Measurements from ENCODE around the gene CSGALNACT2. TPM values are rescaled to one million over a fixed set of nuclear protein-coding genes. Genes with fewer than 3 reads are reported as not detected.

The CSGALNACT2 gene
- total and polyA plus RNA-seq, 4 experiments from 2014 or later, result 21.1 to 48.2 (median 34.4) TPM

GRCh38 chr10:43197834-43198681 is 59.8 kb downstream of the CSGALNACT2 start:
- Mint-ChIP-seq H3K4me1 (peaks cover 0 to 9% (median 5%) of the 10 kb centered on the region in 4 donors), H3K36me3 (peaks cover 0 to 14% of the 10 kb centered on the region in 2 donors), H3K4me3 (no peak overlapping the region), H3K9me3 (peaks cover 0 to 4% (median 0%) of the 10 kb centered on the region in 8 donors), H3K27me3 (no peaks in the 10 kb centered on the region), H3K27ac (peak overlapping the region in 2 of 7 donors; percentile 64 to 67)
- no peak overlapping the region for H3K27ac ChIP-seq (ENCODE audit: low read depth, low read length)
- no peaks in the 10 kb centered on the region for H3K36me3 ChIP-seq (ENCODE audit: insufficient read depth, low read length)
- no peaks in the 10 kb centered on the region for H3K27me3 ChIP-seq (ENCODE audit: insufficient read depth, low read length)
- peaks cover 4% of the 10 kb centered on the region for H3K4me1 ChIP-seq (ENCODE audit: insufficient read depth, low read length)
- DNase-seq, result no peak
- intact Hi-C loops (cut with micrococcal nuclease), result no loop called here
- POLR2A ChIA-PET (ENCODE audit: partially characterized antibody), result no interaction called here
- H3K4me3 ChIP-seq (ENCODE audit: low read length in 2 of 2), result no peak overlapping the region
- H3K9me3 ChIP-seq (ENCODE audit: control insufficient read depth in 1 of 2, low read length in 2 of 2), result no peaks in the 10 kb centered on the region
- CTCF ChIA-PET (ENCODE audit: partially characterized antibody), result interaction anchor here (1.0 kb wide), 1 partner anchor 10 kb away, joined by 3 read pairs; no protein-coding TSS in a partner anchor

GRCh38 chr10:43198682-43199005 is 60.4 kb downstream of the CSGALNACT2 start:
- H3K4me1 Mint-ChIP-seq, result peaks cover 0 to 5% (median 4%) of the 10 kb centered on the region in 4 donors
- peaks cover 0 to 4% (median 0%) of the 10 kb centered on the region in 8 donors for H3K9me3 Mint-ChIP-seq
- peaks cover 0 to 12% of the 10 kb centered on the region in 2 donors for H3K36me3 Mint-ChIP-seq
- CTCF ChIA-PET (ENCODE audit: partially characterized antibody), result no interaction called here
- H3K27ac ChIP-seq (ENCODE audit: low read depth, low read length), result no peak overlapping the region
- POLR2A ChIA-PET (ENCODE audit: partially characterized antibody), result no interaction called here
- no peaks in the 10 kb centered on the region for H3K9me3 ChIP-seq (ENCODE audit: control insufficient read depth in 1 of 2, low read length in 2 of 2)
- no peak overlapping the region for H3K4me3 Mint-ChIP-seq
- no peaks in the 10 kb centered on the region for H3K27me3 ChIP-seq (ENCODE audit: insufficient read depth, low read length)
- no peak overlapping the region for H3K4me3 ChIP-seq (ENCODE audit: low read length in 2 of 2)
- H3K27ac Mint-ChIP-seq, result no peak overlapping the region
- DNase-seq, result no peak
- H3K27me3 Mint-ChIP-seq, result no peaks in the 10 kb centered on the region
- no peaks in the 10 kb centered on the region for H3K36me3 ChIP-seq (ENCODE audit: insufficient read depth, low read length)
- intact Hi-C loops (cut with micrococcal nuclease), result no loop called here
- H3K4me1 ChIP-seq (ENCODE audit: insufficient read depth, low read length), result peaks cover 4% of the 10 kb centered on the region

GRCh38 chr10:43199088-43199683 is 60.9 kb downstream of the CSGALNACT2 start:
- intact Hi-C loops (cut with micrococcal nuclease), result no loop called here
- peaks cover 0 to 5% (median 3%) of the 10 kb centered on the region in 4 donors for H3K4me1 Mint-ChIP-seq
- ChIA-PET POLR2A (ENCODE audit: partially characterized antibody) (no interaction called here), CTCF (ENCODE audit: partially characterized antibody) (no interaction called here)
- Histone ChIP-seq H3K27me3 (ENCODE audit: insufficient read depth, low read length) (no peaks in the 10 kb centered on the region), H3K36me3 (ENCODE audit: insufficient read depth, low read length) (no peaks in the 10 kb centered on the region), H3K4me1 (ENCODE audit: insufficient read depth, low read length) (peaks cover 4% of the 10 kb centered on the region), H3K9me3 (ENCODE audit: control insufficient read depth in 1 of 2, low read length in 2 of 2) (no peaks in the 10 kb centered on the region), H3K4me3 (ENCODE audit: low read length in 2 of 2) (no peak overlapping the region), H3K27ac (ENCODE audit: low read depth, low read length) (no peak overlapping the region)
- no peaks in the 10 kb centered on the region for H3K27me3 Mint-ChIP-seq
- no peak overlapping the region for H3K27ac Mint-ChIP-seq
- peaks cover 0 to 12% of the 10 kb centered on the region in 2 donors for H3K36me3 Mint-ChIP-seq
- no peak overlapping the region for H3K4me3 Mint-ChIP-seq
- no peak for DNase-seq
- H3K9me3 Mint-ChIP-seq, result peaks cover 0 to 4% (median 0%) of the 10 kb centered on the region in 8 donors

GRCh38 chr10:43199684-43200537 is 61.7 kb downstream of the CSGALNACT2 start:
- ChIA-PET CTCF (ENCODE audit: partially characterized antibody) (interaction anchor here (1.4 to 1.5 kb wide), 2 partner anchors 8 to 61 kb away, joined by 3 to 4 read pairs; no protein-coding TSS in a partner anchor), POLR2A (ENCODE audit: partially characterized antibody) (no interaction called here)
- Mint-ChIP-seq H3K4me3 (no peak overlapping the region), H3K4me1 (peaks cover 0 to 6% (median 1%) of the 10 kb centered on the region in 4 donors), H3K27me3 (no peaks in the 10 kb centered on the region), H3K9me3 (peaks cover 0 to 4% (median 0%) of the 10 kb centered on the region in 8 donors), H3K27ac (peak overlapping the region in 3 of 7 donors; percentile 24 to 46 (median 36)), H3K36me3 (peaks cover 0 to 11% of the 10 kb centered on the region in 2 donors)
- H3K4me3 ChIP-seq (ENCODE audit: low read length in 2 of 2), result no peak overlapping the region
- intact Hi-C loops (cut with micrococcal nuclease), result loop anchor here (5.0 to 10.0 kb wide), 3 partner anchors 55 to 162 kb away; no protein-coding TSS in a partner anchor
- H3K9me3 ChIP-seq (ENCODE audit: control insufficient read depth in 1 of 2, low read length in 2 of 2), result no peaks in the 10 kb centered on the region
- H3K27ac ChIP-seq (ENCODE audit: low read depth, low read length), result no peak overlapping the region
- H3K27me3 ChIP-seq (ENCODE audit: insufficient read depth, low read length), result no peaks in the 10 kb centered on the region
- no peak for DNase-seq
- no peaks in the 10 kb centered on the region for H3K36me3 ChIP-seq (ENCODE audit: insufficient read depth, low read length)
- peaks cover 5% of the 10 kb centered on the region for H3K4me1 ChIP-seq (ENCODE audit: insufficient read depth, low read length)

- CTCF ChIA-PET (ENCODE audit: partially characterized antibody), result interaction anchor here (1.2 to 1.5 kb wide), 5 partner anchors 9 to 147 kb away, joined by 3 to 6 read pairs (median 4); no protein-coding TSS in a partner anchor
- peak overlapping the region in 4 of 8 donors; percentile 13 to 61 (median 40) for H3K4me3 Mint-ChIP-seq
- POLR2A ChIA-PET (ENCODE audit: partially characterized antibody), result interaction anchor here (1.2 kb wide), 1 partner anchor 63 kb away, joined by 6 read pairs; the partner anchor contains the start of gene CSGALNACT2
Observed at GRCh38 chr10:43200538-43201390, 62.5 kb downstream of the CSGALNACT2 start.

GRCh38 chr10:43201545-43202131 is 63.4 kb downstream of the CSGALNACT2 start:
- CTCF ChIA-PET (ENCODE audit: partially characterized antibody), result interaction anchor here (0.9 to 2.0 kb wide), 15 partner anchors 8 to 148 kb away, joined by 3 to 13 read pairs (median 5); partner anchors contain the start of gene CSGALNACT2
- POLR2A ChIA-PET (ENCODE audit: partially characterized antibody), result interaction anchor here (0.8 to 1.4 kb wide), 3 partner anchors 63 to 160 kb away, joined by 3 to 6 read pairs (median 4); partner anchors contain the start of gene CSGALNACT2
- Histone ChIP-seq H3K9me3 (ENCODE audit: control insufficient read depth in 1 of 2, low read length in 2 of 2) (no peaks in the 10 kb centered on the region), H3K27me3 (ENCODE audit: insufficient read depth, low read length) (no peaks in the 10 kb centered on the region), H3K4me1 (ENCODE audit: insufficient read depth, low read length) (peaks cover 8% of the 10 kb centered on the region), H3K27ac (ENCODE audit: low read depth, low read length) (no peak overlapping the region), H3K4me3 (ENCODE audit: low read length in 2 of 2) (peak overlapping the region in 1 of 2 donors; percentile 32), H3K36me3 (ENCODE audit: insufficient read depth, low read length) (no peaks in the 10 kb centered on the region)
- H3K27me3 Mint-ChIP-seq, result no peaks in the 10 kb centered on the region
- peak overlapping the region in 6 of 8 donors; percentile 38 to 89 (median 78) for H3K4me3 Mint-ChIP-seq
- no peak for DNase-seq
- peaks cover 0 to 10% (median 2%) of the 10 kb centered on the region in 4 donors for H3K4me1 Mint-ChIP-seq
- peak overlapping the region in 2 of 7 donors; percentile 19 to 42 for H3K27ac Mint-ChIP-seq
- intact Hi-C loops (cut with micrococcal nuclease), result loop anchor here (1.0 to 10.0 kb wide), 4 partner anchors 53 to 161 kb away; partner anchors contain the start of gene CSGALNACT2
- peaks cover 0 to 8% of the 10 kb centered on the region in 2 donors for H3K36me3 Mint-ChIP-seq
- peaks cover 0 to 4% (median 0%) of the 10 kb centered on the region in 8 donors for H3K9me3 Mint-ChIP-seq

More at GRCh38 chr10:43200538-43201390, 62.5 kb downstream of the CSGALNACT2 start:
- H3K36me3 ChIP-seq (ENCODE audit: insufficient read depth, low read length), result no peaks in the 10 kb centered on the region
- H3K27ac Mint-ChIP-seq, result no peak overlapping the region
- no peaks in the 10 kb centered on the region for H3K27me3 Mint-ChIP-seq
- intact Hi-C loops (cut with micrococcal nuclease), result loop anchor here (5.0 to 10.0 kb wide), 3 partner anchors 54 to 162 kb away; no protein-coding TSS in a partner anchor
- no peak for DNase-seq
- H3K36me3 Mint-ChIP-seq, result peaks cover 0 to 8% of the 10 kb centered on the region in 2 donors
- peaks cover 0 to 4% (median 0%) of the 10 kb centered on the region in 8 donors for H3K9me3 Mint-ChIP-seq
- H3K4me1 ChIP-seq (ENCODE audit: insufficient read depth, low read length), result peaks cover 8% of the 10 kb centered on the region
- H3K4me1 Mint-ChIP-seq, result peaks cover 0 to 10% (median 2%) of the 10 kb centered on the region in 4 donors
- H3K9me3 ChIP-seq (ENCODE audit: control insufficient read depth in 1 of 2, low read length in 2 of 2), result no peaks in the 10 kb centered on the region
- H3K4me3 ChIP-seq (ENCODE audit: low read length in 2 of 2), result no peak overlapping the region
- H3K27me3 ChIP-seq (ENCODE audit: insufficient read depth, low read length), result no peaks in the 10 kb centered on the region
- H3K27ac ChIP-seq (ENCODE audit: low read depth, low read length), result no peak overlapping the region

Data from CD4-positive, alpha-beta memory T cell (primary cell).